NT2/D1 (cell line): Measurements from ENCODE around the gene NEK9.

Experiments
- SUZ12 ChIP-seq: IDR thresholded peaks from 2 replicates; pipeline ENCODE4 v1.6.1; 2011; ENCODE audit not compliant: insufficient read length, insufficient read depth; ENCODE audit errors: extremely low read depth
- YY1 ChIP-seq: IDR thresholded peaks from 2 replicates; pipeline ENCODE4 v1.6.1; 2011; ENCODE audit not compliant: insufficient read length, insufficient read depth
- ZNF274 ChIP-seq: IDR thresholded peaks from 2 replicates; pipeline ENCODE4 v1.6.1; 2011; ENCODE audit warnings: mild to moderate bottlenecking, low read depth, low read length

DNA sequence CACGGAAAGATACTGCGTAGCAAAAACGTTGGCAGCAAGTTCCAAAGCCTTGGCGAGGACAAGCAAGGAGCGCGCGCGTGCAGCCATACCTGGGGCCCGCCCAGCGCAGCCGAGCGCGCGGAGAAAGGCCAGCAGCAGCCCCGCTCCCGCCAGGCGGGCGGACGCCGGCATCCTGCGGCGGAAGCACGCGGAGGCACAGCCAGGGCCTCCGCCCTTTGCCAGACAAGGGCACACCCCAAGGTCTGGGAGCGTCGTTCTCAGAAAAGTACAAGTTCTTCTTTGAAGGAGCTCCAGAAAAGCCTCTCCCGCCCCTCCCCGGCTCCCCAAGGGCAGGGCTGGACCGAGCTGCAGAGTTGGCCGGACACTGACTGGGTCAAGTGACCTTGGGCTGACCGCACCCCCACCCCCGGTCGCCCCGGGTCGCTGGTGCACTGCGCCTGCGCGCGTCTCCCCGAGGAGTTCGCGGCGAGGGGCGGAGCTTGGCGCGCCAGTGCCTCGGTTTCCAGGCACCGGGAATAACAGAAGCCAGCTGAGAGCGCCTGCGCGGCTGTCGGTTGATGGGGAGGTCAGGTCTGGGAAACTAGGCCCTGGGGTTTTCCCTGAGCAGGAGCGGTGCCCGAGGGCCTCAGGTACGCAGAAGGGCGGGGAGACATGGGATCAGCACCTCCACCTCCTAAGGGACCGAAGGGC, 57.6 kb downstream of the NEK9 start, which contains the start of gene ZC2HC1C:
- TF ChIP-seq SUZ12, result no peak
- no peak for TF ChIP-seq ZNF274
- no peak for TF ChIP-seq YY1
